Measurements from ENCODE around the gene DAB2IP. TPM values are rescaled to one million over a fixed set of nuclear protein-coding genes. Genes with fewer than 3 reads are reported as not detected.

The DAB2IP gene
- total RNA-seq, 2 donors from 2014 or later, result 70.7 to 71.0 TPM

GRCh38 chr9:121801579-121801978, 150.1 kb downstream of the DAB2IP start:
- Histone ChIP-seq H3K27ac (ENCODE audit: low read depth, low read length) (no peak overlapping the region), H3K4me3 (ENCODE audit: low read length) (no peak overlapping the region), H3K4me1 (ENCODE audit: control insufficient read depth, insufficient read depth, low read length) (no peaks in the 10 kb centered on the region), H3K9me3 (ENCODE audit: control insufficient read depth, low read length) (peaks cover 5% of the 10 kb centered on the region), H3K27me3 (ENCODE audit: control insufficient read depth, insufficient read depth, low read length, poor library complexity, severe bottlenecking) (peaks cover 8% of the 10 kb centered on the region), H3K36me3 (ENCODE audit: control insufficient read depth, insufficient read depth, low read length) (no peaks in the 10 kb centered on the region), H3K9ac (ENCODE audit: extremely low read depth, low read length, poor library complexity, severe bottlenecking) (no peak overlapping the region)
- TF ChIP-seq, protein P1, sequence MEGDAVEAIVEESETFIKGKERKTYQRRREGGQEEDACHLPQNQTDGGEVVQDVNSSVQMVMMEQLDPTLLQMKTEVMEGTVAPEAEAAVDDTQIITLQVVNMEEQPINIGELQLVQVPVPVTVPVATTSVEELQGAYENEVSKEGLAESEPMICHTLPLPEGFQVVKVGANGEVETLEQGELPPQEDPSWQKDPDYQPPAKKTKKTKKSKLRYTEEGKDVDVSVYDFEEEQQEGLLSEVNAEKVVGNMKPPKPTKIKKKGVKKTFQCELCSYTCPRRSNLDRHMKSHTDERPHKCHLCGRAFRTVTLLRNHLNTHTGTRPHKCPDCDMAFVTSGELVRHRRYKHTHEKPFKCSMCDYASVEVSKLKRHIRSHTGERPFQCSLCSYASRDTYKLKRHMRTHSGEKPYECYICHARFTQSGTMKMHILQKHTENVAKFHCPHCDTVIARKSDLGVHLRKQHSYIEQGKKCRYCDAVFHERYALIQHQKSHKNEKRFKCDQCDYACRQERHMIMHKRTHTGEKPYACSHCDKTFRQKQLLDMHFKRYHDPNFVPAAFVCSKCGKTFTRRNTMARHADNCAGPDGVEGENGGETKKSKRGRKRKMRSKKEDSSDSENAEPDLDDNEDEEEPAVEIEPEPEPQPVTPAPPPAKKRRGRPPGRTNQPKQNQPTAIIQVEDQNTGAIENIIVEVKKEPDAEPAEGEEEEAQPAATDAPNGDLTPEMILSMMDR (conservative IDR thresholded peaks at IDR 0.05), result no peak
- Mint-ChIP-seq H3K36me3 (ENCODE audit: low read depth) (no peaks in the 10 kb centered on the region), H3K4me3 (no peak overlapping the region), H3K27ac (no peak overlapping the region), H3K9me3 (peaks cover 13% of the 10 kb centered on the region), H3K27me3 (ENCODE audit: insufficient read depth) (no peaks in the 10 kb centered on the region), H3K4me1 (no peaks in the 10 kb centered on the region)
- no peak for DNase-seq
- WGBS, 2 experiments (ENCODE audit: insufficient coverage in 1 of 2, insufficient read length in 1 of 2), result 82 to 87% methylated on average over 3 of the region's 3 CpGs

GRCh38 chr9:121802753-121803152, 151.3 kb downstream of the DAB2IP start:
- H3K4me1 ChIP-seq (ENCODE audit: control insufficient read depth, insufficient read depth, low read length), result no peaks in the 10 kb centered on the region
- H3K4me3 ChIP-seq (ENCODE audit: low read length), result no peak overlapping the region
- H3K9ac ChIP-seq (ENCODE audit: extremely low read depth, low read length, poor library complexity, severe bottlenecking), result no peak overlapping the region
- H3K27ac ChIP-seq (ENCODE audit: low read depth, low read length), result no peak overlapping the region
- peaks cover 5% of the 10 kb centered on the region for H3K9me3 ChIP-seq (ENCODE audit: control insufficient read depth, low read length)
- H3K36me3 ChIP-seq (ENCODE audit: control insufficient read depth, insufficient read depth, low read length), result no peaks in the 10 kb centered on the region
- Mint-ChIP-seq H3K27ac (no peak overlapping the region), H3K27me3 (ENCODE audit: insufficient read depth) (no peaks in the 10 kb centered on the region), H3K4me3 (no peak overlapping the region), H3K9me3 (peaks cover 13% of the 10 kb centered on the region), H3K4me1 (no peaks in the 10 kb centered on the region), H3K36me3 (ENCODE audit: low read depth) (no peaks in the 10 kb centered on the region)
- 85 to 87% methylated on average over 4 to 5 of the region's 5 CpGs for WGBS, 2 experiments (ENCODE audit: insufficient coverage in 1 of 2, insufficient read length in 1 of 2)
- TF ChIP-seq, protein P1 (conservative IDR thresholded peaks at IDR 0.05), result no peak
- peak; percentile 45 for DNase-seq
- peaks cover 8% of the 10 kb centered on the region for H3K27me3 ChIP-seq (ENCODE audit: control insufficient read depth, insufficient read depth, low read length, poor library complexity, severe bottlenecking)

GRCh38 chr9:121807069-121807822, 155.8 kb downstream of the DAB2IP start:
- peaks cover 5% of the 10 kb centered on the region for H3K9me3 ChIP-seq (ENCODE audit: control insufficient read depth, low read length)
- H3K27ac ChIP-seq (ENCODE audit: low read depth, low read length), result no peak overlapping the region
- Mint-ChIP-seq H3K9me3 (peaks cover 13% of the 10 kb centered on the region), H3K27ac (no peak overlapping the region), H3K36me3 (ENCODE audit: low read depth) (no peaks in the 10 kb centered on the region), H3K4me3 (no peak overlapping the region), H3K4me1 (peaks cover 3% of the 10 kb centered on the region), H3K27me3 (ENCODE audit: insufficient read depth) (no peaks in the 10 kb centered on the region)
- no peak overlapping the region for H3K4me3 ChIP-seq (ENCODE audit: low read length)
- no peak overlapping the region for H3K9ac ChIP-seq (ENCODE audit: extremely low read depth, low read length, poor library complexity, severe bottlenecking)
- 80 to 85% methylated on average over 5 to 12 of the region's 12 CpGs for WGBS, 2 experiments (ENCODE audit: insufficient coverage in 1 of 2, insufficient read length in 1 of 2)
- H3K27me3 ChIP-seq (ENCODE audit: control insufficient read depth, insufficient read depth, low read length, poor library complexity, severe bottlenecking), result peaks cover 5% of the 10 kb centered on the region
- no peaks in the 10 kb centered on the region for H3K36me3 ChIP-seq (ENCODE audit: control insufficient read depth, insufficient read depth, low read length)
- no peaks in the 10 kb centered on the region for H3K4me1 ChIP-seq (ENCODE audit: control insufficient read depth, insufficient read depth, low read length)
- TF ChIP-seq, protein P1 (conservative IDR thresholded peaks at IDR 0.05), result no peak
- DNase-seq, result peak; percentile 14
